Ascending aorta (tissue), 2 donors: Measurements from ENCODE around the gene TECPR2. TPM values are rescaled to one million over a fixed set of nuclear protein-coding genes. Genes with fewer than 3 reads are reported as not detected.
A peak's percentile ranks its signal among the peaks of the same experiment; 100 is the strongest.

Experiments used
- DNase-seq, 2 donors: peaks; one replicate each; pipeline ENCODE4 v3.0.0-alpha.2; 2019; ENCODE audit warnings: low spot score in 2 of 2
- H3K27ac ChIP-seq, 2 donors: fragments of 200-600 bp; sonication (generic); one replicate each; pipeline ENCODE4 v1.5.1; 2016 to 2017; ENCODE audit warnings: mild to moderate bottlenecking in 1 of 2
- H3K27me3 ChIP-seq: fragments of 200-600 bp; sonication (generic); one replicate; pipeline ENCODE4 v1.5.1; 2017
- H3K36me3 ChIP-seq, 2 donors: fragments of 200-600 bp; sonication (generic); one replicate each; pipeline ENCODE4 v1.5.1; 2016
- H3K4me1 ChIP-seq, 2 donors: fragments of 200-600 bp; sonication (generic); one replicate each; pipeline ENCODE4 v1.5.1; 2016 to 2017; ENCODE audit warnings: mild to moderate bottlenecking in 1 of 2
- H3K4me3 ChIP-seq, 2 donors: fragments of 200-600 bp; sonication (generic); one replicate each; pipeline ENCODE4 v1.5.1; 2016 to 2017; ENCODE audit warnings: mild to moderate bottlenecking in 1 of 2
- H3K9me3 ChIP-seq, 2 donors: fragments of 200-600 bp; sonication (generic); one replicate each; pipeline ENCODE4 v1.5.1; 2016
- CTCF ChIP-seq, 3 experiments: fragments of 200-600 bp in 2 of 3; fragments of 450-650 bp in 1 of 3; sonication (generic) in 2 of 3; IDR thresholded peaks; one replicate each; pipeline ENCODE4 v1.5.1; 2016 to 2019; ENCODE audit warnings: antibody characterized with exemption in 3 of 3, mild to moderate bottlenecking in 1 of 3, moderate library complexity in 1 of 3
- intact Hi-C: fragments of 100-400 bp; cut with DNase I; formaldehyde crosslinking; loops from one replicate; pipeline ENCODE4 v1.15.1; 2023
- total RNA-seq: library from RNA; depleted of rRNA; stranded (reverse); fragments of >200 nt; gene quantifications from one replicate; pipeline ENCODE4 v1.1.0, GENCODE V29; 2016

Gene TECPR2
- total RNA-seq, 1 donor from 2014 or later: 27.0 TPM

GRCh38 chr14:102510616-102511520 is 148.1 kb downstream of the TECPR2 start:
- intact Hi-C loops: loop anchor here (5.0 kb wide), 1 partner anchor 564 kb away; no protein-coding TSS in a partner anchor
- Histone ChIP-seq H3K9me3 (no peaks in the 10 kb centered on the region), H3K4me1 (peaks cover 8% of the 10 kb centered on the region in 2 donors), H3K36me3 (no peaks in the 10 kb centered on the region), H3K27ac (peak overlapping the region; percentile 45 to 62), H3K27me3 (no peaks in the 10 kb centered on the region), H3K4me3 (peak overlapping the region; percentile 71 to 87)
- no peak for TF ChIP-seq CTCF (IDR thresholded peaks at IDR 0.05)
- DNase-seq: no peak

GRCh38 chr14:102511538-102511937 is 148.8 kb downstream of the TECPR2 start:
- peaks cover 8 to 10% of the 10 kb centered on the region in 2 donors for H3K4me1 ChIP-seq
- DNase-seq: no peak
- no peak overlapping the region for H3K4me3 ChIP-seq
- H3K27ac ChIP-seq: no peak overlapping the region
- no peaks in the 10 kb centered on the region for H3K27me3 ChIP-seq
- no peaks in the 10 kb centered on the region for H3K9me3 ChIP-seq
- no peak for TF ChIP-seq CTCF (IDR thresholded peaks at IDR 0.05)
- intact Hi-C loops: loop anchor here (5.0 kb wide), 1 partner anchor 564 kb away; no protein-coding TSS in a partner anchor
- no peaks in the 10 kb centered on the region for H3K36me3 ChIP-seq

- H3K4me1 ChIP-seq: peaks cover 12 to 15% of the 10 kb centered on the region in 2 donors
Observed at GRCh38 chr14:102512793-102513300, 150.1 kb downstream of the TECPR2 start.

GRCh38 chr14:102513899-102514772 is 151.4 kb downstream of the TECPR2 start:
- TF ChIP-seq CTCF (IDR thresholded peaks at IDR 0.05): no peak
- intact Hi-C loops: loop anchor here (5.0 kb wide), 1 partner anchor 567 kb away; no protein-coding TSS in a partner anchor
- H3K4me3 ChIP-seq: no peak overlapping the region

More at GRCh38 chr14:102512793-102513300, 150.1 kb downstream of the TECPR2 start:
- H3K27me3 ChIP-seq: no peaks in the 10 kb centered on the region
- no peak overlapping the region for H3K27ac ChIP-seq
- intact Hi-C loops: loop anchor here (5.0 kb wide), 1 partner anchor 566 kb away; no protein-coding TSS in a partner anchor
- no peak for TF ChIP-seq CTCF (IDR thresholded peaks at IDR 0.05)
- DNase-seq: no peak
- H3K4me3 ChIP-seq: no peak overlapping the region
- no peaks in the 10 kb centered on the region for H3K36me3 ChIP-seq
- no peaks in the 10 kb centered on the region for H3K9me3 ChIP-seq

More at GRCh38 chr14:102513899-102514772, 151.4 kb downstream of the TECPR2 start:
- Histone ChIP-seq H3K9me3 (no peaks in the 10 kb centered on the region), H3K27me3 (no peaks in the 10 kb centered on the region), H3K36me3 (no peaks in the 10 kb centered on the region), H3K27ac (no peak overlapping the region), H3K4me1 (peaks cover 12 to 13% of the 10 kb centered on the region in 2 donors)
- no peak for DNase-seq
